ENCODE measurements around the gene CEND1. TPM values are rescaled to one million over a fixed set of nuclear protein-coding genes. Genes with fewer than 3 reads are reported as not detected.

The CEND1 gene
- 1.9 TPM for polyA plus RNA-seq (2012; ENCODE audit: missing spikeins)

DNA sequence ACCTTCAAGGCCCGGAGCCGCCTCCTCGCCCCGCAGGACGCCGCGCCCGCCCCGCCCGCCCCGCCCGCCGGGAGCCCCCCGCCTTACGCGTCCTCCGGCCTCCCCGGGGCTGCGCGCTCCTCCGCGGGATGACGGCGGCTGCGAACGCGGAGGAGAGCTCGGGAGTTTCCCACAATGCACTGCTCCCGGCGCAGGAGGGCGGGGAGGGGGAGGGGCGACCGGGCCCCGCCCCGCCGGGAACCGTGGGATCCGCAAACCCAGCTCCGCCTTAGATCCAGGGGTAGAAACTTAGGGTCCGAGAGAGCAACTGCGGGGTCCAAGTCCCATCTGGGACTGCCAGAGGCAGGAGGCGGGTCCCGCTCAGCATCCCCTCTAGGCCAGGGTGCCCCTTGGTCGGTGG is at the start of gene CEND1:
TSS of gene CEND1 (minus strand) at position 148 of the 400 bp plus-strand sequence. CDS start 1,514 bp downstream, outside the sequence.
- TF ChIP-seq POLR2A (IDR thresholded peaks at IDR 0.05; ENCODE audit: low read depth, low read length) (no peak), TAF1 (IDR thresholded peaks at IDR 0.05; ENCODE audit: borderline replicate concordance, low read depth, low read length) (no peak), POLR2AphosphoS5 (IDR thresholded peaks at IDR 0.05; ENCODE audit: low read depth, low read length) (no peak)
- FAIRE-seq (peak; percentile 95), DNase-seq (ENCODE audit: insufficient read length) (peak; percentile 82)

DNA sequence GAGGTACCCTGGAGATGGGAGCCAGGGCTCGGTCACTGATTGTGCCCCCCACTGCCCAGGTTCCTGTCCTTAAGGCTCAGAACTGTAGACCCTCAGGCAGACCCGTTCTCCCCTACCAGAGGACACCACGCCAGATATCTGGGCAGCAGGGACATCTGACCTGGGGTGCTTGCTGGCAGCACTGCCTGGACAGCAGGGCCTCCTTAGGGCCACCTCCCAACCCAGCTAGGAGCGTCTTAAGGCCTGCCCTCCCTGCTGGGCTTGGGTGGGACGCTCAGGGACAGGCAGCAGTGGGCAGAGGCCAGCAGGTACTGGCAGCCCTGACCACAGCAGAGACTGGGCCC is 49.4 kb upstream of the CEND1 start:
- FAIRE-seq (no peak), DNase-seq (ENCODE audit: insufficient read length) (no peak)
- TF ChIP-seq POLR2A (IDR thresholded peaks at IDR 0.05; ENCODE audit: low read depth, low read length) = no peak
- TF ChIP-seq POLR2AphosphoS5 (IDR thresholded peaks at IDR 0.05; ENCODE audit: low read depth, low read length) = no peak
- no peak for TF ChIP-seq TAF1 (IDR thresholded peaks at IDR 0.05; ENCODE audit: borderline replicate concordance, low read depth, low read length)

DNA sequence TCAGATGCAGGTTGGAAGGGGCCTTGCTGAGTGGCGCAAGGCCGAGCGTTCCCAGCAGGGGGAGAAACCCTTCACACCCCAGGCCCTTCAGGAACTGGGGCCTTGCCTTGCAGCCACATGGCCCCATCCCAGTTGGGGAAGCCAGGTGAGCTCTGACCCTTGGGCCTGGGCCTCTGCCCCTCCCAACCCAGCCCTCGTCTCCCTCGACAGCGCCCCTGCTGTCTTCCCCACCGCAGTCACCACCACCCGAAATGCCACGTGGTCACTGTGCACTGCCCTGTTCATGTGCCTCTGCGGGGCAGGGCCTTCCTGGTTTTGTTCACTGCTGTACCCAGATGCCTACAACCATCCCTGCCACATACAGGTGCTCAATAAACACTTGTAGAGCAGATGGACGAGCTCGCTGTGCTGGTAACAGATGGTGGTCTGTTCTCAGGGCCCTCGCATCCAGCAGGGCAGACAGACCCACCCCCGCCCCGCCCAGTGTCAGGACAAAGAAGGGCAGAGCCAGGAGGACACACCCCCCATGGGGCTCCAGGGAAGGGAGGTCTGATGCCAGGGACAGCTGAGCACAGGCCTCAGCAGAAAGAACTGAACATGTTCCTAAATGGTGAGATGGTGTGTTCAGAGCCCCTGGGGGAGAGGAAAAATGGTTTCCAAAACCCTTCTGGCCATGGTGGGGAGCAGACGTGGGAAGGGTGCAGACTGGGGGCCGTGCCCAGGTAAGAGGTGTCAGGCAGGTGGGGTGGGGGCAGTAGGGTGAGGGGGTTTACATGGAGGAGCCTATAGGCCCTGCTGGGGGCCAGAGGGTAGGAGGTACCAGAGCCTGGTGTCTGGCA is 48.8 kb upstream of the CEND1 start:
- TF ChIP-seq POLR2A (IDR thresholded peaks at IDR 0.05; ENCODE audit: low read depth, low read length) = no peak
- no peak for TF ChIP-seq POLR2AphosphoS5 (IDR thresholded peaks at IDR 0.05; ENCODE audit: low read depth, low read length)
- no peak for TF ChIP-seq TAF1 (IDR thresholded peaks at IDR 0.05; ENCODE audit: borderline replicate concordance, low read depth, low read length)
- DNase-seq (ENCODE audit: insufficient read length) = no peak
- no peak for FAIRE-seq

DNA sequence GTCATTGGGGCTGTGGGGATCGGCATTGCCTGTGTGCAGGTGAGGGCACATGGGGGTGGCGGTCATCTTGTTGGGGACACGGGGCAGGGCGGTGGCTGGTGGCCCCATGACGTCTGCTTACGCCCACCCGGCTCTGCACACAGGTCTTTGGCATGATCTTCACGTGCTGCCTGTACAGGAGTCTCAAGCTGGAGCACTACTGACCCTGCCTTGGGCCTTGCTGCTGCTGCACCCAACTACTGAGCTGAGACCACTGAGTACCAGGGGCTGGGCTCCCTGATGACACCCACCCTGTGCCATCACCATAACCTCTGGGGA is 48.1 kb upstream of the CEND1 start:
- TF ChIP-seq POLR2AphosphoS5 (IDR thresholded peaks at IDR 0.05; ENCODE audit: low read depth, low read length) = no peak
- no peak; the same call in 1 of the 2 replicates for TF ChIP-seq POLR2A (IDR thresholded peaks at IDR 0.05; ENCODE audit: low read depth, low read length)
- no peak for TF ChIP-seq TAF1 (IDR thresholded peaks at IDR 0.05; ENCODE audit: borderline replicate concordance, low read depth, low read length)
- FAIRE-seq (no peak), DNase-seq (ENCODE audit: insufficient read length) (no peak)

DNA sequence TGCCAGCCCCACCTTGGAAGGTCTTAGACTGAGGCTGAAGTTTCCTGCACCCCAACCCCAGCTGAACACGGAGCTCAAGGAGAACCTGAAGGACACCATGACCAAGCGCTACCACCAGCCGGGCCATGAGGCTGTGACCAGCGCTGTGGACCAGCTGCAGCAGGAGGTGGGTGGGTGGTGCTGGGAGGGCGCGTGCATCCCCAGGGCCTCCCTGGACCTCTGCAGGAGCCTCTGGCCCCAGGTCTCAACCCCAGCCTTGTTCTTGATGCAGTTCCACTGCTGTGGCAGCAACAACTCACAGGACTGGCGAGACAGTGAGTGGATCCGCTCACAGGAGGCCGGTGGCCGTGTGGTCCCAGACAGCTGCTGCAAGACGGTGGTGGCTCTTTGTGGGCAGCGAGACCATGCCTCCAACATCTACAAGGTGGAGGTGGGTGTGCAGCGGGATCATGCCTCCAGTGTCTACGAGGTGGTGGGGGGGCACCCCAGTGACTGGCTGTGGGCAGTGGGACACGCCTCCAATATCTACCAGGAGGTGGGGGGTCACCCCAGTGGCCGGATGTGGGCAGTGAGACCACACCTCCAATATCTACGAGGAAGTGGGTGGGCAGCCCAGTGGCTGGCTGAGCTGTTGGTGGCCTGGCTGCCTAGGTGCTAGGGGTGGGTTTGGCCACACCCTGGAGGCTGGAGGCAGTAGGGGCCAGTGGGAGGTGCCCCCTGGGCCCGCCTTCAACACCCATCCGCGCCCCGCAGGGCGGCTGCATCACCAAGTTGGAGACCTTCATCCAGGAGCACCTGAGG is 47.5 kb upstream of the CEND1 start:
- FAIRE-seq (no peak), DNase-seq (ENCODE audit: insufficient read length) (no peak)
- TF ChIP-seq TAF1 (IDR thresholded peaks at IDR 0.05; ENCODE audit: borderline replicate concordance, low read depth, low read length) = no peak
- TF ChIP-seq POLR2A (IDR thresholded peaks at IDR 0.05; ENCODE audit: low read depth, low read length) = no peak
- peak; percentile 17; the same call in 1 of the 2 replicates for TF ChIP-seq POLR2AphosphoS5 (IDR thresholded peaks at IDR 0.05; ENCODE audit: low read depth, low read length)

DNA sequence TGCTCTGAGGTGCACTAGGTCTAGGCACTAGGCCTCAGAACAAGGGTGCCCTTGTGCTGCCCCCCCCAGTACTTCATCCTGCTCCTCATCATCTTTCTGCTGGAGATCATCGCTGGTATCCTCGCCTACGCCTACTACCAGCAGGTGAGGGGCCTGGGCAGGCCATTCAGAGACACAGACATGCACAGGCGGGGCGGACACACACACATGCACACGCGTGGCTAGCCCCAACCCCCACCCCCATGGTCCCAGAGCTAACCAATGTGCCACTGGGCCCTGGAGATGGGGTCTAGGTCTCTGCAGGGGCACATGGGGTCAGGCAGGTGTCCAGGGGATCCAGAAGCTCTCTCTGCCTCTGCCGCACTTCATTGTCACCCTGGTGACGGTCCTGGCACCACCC is 46.8 kb upstream of the CEND1 start:
- TF ChIP-seq POLR2A (IDR thresholded peaks at IDR 0.05; ENCODE audit: low read depth, low read length) = no peak
- TF ChIP-seq POLR2AphosphoS5 (IDR thresholded peaks at IDR 0.05; ENCODE audit: low read depth, low read length) = no peak
- FAIRE-seq (no peak), DNase-seq (ENCODE audit: insufficient read length) (no peak)

DNA sequence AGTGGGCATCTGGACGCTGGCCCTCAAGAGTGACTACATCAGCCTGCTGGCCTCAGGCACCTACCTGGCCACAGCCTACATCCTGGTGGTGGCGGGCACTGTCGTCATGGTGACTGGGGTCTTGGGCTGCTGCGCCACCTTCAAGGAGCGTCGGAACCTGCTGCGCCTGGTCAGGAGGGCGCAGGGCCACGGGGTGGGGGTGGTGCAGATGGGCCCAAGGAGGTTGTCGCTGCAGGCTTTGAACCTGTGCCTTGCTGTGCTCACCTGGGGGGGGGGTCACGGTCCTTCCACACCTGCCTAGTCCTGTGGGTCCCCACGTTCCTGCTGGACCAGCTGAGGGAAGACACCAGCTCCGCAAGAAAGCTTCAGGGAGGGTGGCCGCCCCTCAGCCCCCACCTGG is 46.4 kb upstream of the CEND1 start:
- TF ChIP-seq POLR2AphosphoS5 (IDR thresholded peaks at IDR 0.05; ENCODE audit: low read depth, low read length) (no peak), POLR2A (IDR thresholded peaks at IDR 0.05; ENCODE audit: low read depth, low read length) (no peak), TAF1 (IDR thresholded peaks at IDR 0.05; ENCODE audit: borderline replicate concordance, low read depth, low read length) (no peak)
- FAIRE-seq (no peak), DNase-seq (ENCODE audit: insufficient read length) (no peak)

DNA sequence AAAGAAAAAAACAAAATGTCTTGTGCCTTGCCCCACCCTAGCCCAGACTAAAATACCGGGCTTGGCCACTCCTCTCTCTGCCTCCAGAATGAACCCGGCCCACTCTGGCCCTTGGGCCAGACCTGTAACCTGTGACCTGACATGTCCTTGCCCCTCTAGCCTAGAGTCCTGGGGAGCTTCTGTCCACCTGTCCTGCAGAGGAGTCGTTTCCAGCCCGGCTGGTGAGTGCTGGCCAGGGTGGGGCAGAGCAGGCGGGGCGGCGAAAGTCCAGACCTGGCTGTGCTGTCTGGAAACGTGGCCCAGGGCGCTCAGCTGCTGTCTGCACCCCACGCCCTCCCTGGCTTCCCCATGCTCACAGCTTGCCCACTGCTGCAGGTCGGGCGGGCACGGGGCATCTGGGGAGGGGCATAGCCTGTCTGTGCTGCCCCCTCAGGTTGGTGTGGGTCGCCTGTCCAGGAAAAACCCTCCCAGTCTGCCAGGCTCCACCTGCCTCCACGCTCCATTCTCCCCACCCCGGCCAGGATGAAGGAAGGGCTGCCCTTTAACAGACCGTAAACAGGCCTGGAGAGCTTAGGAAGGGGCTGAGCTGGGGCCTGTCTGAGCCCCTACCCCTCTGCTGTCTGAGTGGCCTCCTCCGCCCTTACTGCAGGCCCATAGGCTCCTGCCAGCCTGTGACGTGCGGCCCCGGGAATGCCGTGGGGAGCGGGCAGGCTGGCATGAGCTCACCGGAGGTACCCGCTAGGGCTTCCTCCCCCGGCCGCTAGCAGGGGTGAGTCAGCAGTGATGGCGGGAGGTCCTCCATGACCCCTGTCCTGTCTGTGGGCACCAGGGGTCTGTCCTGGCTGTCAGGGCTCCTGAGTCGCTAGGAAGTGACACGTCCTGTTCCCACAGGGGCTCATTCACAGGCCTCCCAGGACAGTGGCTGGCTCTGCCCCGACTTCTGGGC is 44.8 kb upstream of the CEND1 start:
- peak; percentile 38 for FAIRE-seq
- no peak for DNase-seq (ENCODE audit: insufficient read length)
- TF ChIP-seq TAF1 (IDR thresholded peaks at IDR 0.05; ENCODE audit: borderline replicate concordance, low read depth, low read length) = no peak
- no peak for TF ChIP-seq POLR2A (IDR thresholded peaks at IDR 0.05; ENCODE audit: low read depth, low read length)

DNA sequence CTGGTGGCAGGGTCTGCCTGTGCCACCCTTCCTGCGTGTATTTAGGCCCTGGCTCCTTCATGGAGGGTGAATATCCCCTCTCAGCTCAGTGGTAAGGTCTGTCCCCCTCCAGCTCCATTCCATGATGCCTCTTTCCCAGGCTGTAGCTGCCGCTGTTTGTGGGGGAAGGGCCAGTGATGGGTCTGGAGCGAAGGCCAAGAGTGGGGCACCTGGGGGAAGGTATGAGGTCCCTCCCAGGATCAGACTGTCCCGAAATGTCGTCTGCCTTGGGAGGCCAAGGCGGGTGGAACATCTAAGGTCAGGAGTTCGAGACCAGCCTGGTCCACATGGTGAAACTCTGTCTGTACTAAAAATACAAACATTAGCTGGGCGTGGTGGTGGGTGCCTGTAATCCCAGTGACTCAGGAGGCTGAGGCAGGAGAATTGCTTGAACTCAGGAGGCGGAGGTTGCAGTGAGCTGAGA is 44.0 kb upstream of the CEND1 start:
- TF ChIP-seq TAF1 (IDR thresholded peaks at IDR 0.05; ENCODE audit: borderline replicate concordance, low read depth, low read length) = no peak
- TF ChIP-seq POLR2A (IDR thresholded peaks at IDR 0.05; ENCODE audit: low read depth, low read length) = no peak
- TF ChIP-seq POLR2AphosphoS5 (IDR thresholded peaks at IDR 0.05; ENCODE audit: low read depth, low read length) = no peak
- FAIRE-seq = peak; percentile 14
- DNase-seq (ENCODE audit: insufficient read length) = no peak

DNA sequence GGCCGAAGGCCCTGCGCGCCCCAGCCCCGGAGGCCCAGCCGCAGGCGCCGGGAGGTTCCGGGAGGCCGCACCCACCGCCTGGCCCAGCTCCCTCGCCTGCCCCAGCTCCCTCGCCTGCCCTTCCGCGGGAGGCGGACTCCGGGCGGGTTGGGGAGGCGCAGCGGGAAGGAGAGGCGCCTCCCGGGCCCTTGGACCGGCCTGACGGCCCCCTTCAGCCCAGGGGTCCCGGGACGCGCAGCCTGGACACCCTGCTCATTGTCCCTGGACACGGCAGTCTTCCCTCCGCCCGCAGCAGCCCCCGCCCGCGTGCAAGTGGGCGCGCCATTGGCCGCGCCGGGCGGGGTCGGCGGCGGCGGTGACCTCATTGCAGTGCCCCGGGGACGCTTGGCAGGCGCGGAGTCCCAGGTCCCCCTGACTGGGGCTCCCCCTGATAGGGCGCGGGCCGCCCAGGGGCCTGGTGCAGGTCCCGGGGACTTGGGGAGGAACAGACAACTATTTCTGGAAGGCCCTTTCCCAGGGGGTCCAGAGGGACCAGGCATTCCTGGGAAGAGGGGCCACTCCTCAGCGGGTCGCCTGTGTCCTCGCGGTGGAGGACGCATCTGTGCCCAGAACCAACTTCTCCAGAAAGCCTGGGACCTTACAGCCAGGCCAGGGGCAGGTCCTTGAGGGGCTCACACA is 43.4 kb upstream of the CEND1 start:
- FAIRE-seq (peak; percentile 78), DNase-seq (ENCODE audit: insufficient read length) (no peak)
- TF ChIP-seq POLR2AphosphoS5 (IDR thresholded peaks at IDR 0.05; ENCODE audit: low read depth, low read length) (no peak), TAF1 (IDR thresholded peaks at IDR 0.05; ENCODE audit: borderline replicate concordance, low read depth, low read length) (no peak), POLR2A (IDR thresholded peaks at IDR 0.05; ENCODE audit: low read depth, low read length) (no peak)
